SK-N-SH (cell line): Measurements from ENCODE around the gene CNTN2. TPM values are rescaled to one million over a fixed set of nuclear protein-coding genes. Genes with fewer than 3 reads are reported as not detected.

Experiments
- CTCF ChIA-PET: fragments of 300-600, 350-600 bp; formaldehyde crosslinking; extraction: SDS; loops from one replicate; lab custom pipeline; 2021; lab: Yijun Ruan, JAX
- POLR2A ChIA-PET: fragments of 350-600 bp; sonication (Branson Sonifier 250); formaldehyde crosslinking; extraction: SDS; loops from one replicate; lab custom pipeline; 2020; ENCODE audit warnings: antibody characterized with exemption, inconsistent platforms; lab: Yijun Ruan, JAX
- DNase-seq: peaks from one replicate; pipeline ENCODE4 v3.0.0; 2012
- H2AFZ ChIP-seq: fragments of 200-600 bp; sonication (generic); 2 replicates; pipeline ENCODE4 v1.8.1; 2016; ENCODE audit warnings: antibody characterized with exemption, mild to moderate bottlenecking, low read depth
- H3F3A ChIP-seq: fragments of 200-600 bp; sonication (generic); replicated peaks from 2 replicates; pipeline ENCODE3; 2016; ENCODE audit warnings: antibody characterized with exemption, mild to moderate bottlenecking; ENCODE audit not compliant: insufficient read depth
- H3K27ac ChIP-seq, 2 experiments: fragments of 200-500 bp in 1 of 2; fragments of 200-600 bp in 1 of 2; sonication (Bioruptor generic) in 1 of 2; sonication (generic), shearing (Covaris generic) in 1 of 2; 2 replicates each; pipeline versions ENCODE4 v1.5.1 to v1.6.1; 2014 to 2016; ENCODE audit warnings: low read depth in 2 of 2, inconsistent platforms in 1 of 2, low read length in 1 of 2, mild to moderate bottlenecking in 1 of 2, mixed read lengths in 1 of 2
- H3K27me3 ChIP-seq: fragments of 200-600 bp; sonication (generic), shearing (Covaris generic); 2 replicates; pipeline ENCODE4 v1.6.1; 2016; ENCODE audit warnings: mixed run types; ENCODE audit not compliant: insufficient read depth
- H3K36me3 ChIP-seq, 2 experiments: fragments of 200-500 bp in 1 of 2; fragments of 200-600 bp in 1 of 2; sonication (Bioruptor generic) in 1 of 2; sonication (generic) in 1 of 2; replicated peaks in 1 of 2; 2 replicates each; pipeline versions ENCODE3 to v1.5.1; 2014 to 2016; ENCODE audit warnings: low read length in 1 of 2, mild to moderate bottlenecking in 1 of 2; ENCODE audit not compliant: insufficient read depth in 2 of 2, control insufficient read depth in 1 of 2
- H3K4me1 ChIP-seq, 2 experiments: fragments of 200-500 bp in 1 of 2; fragments of 200-600 bp in 1 of 2; sonication (Bioruptor generic) in 1 of 2; sonication (generic), shearing (Covaris generic) in 1 of 2; 2 replicates each; pipeline versions ENCODE4 v1.5.1 to v1.6.1; 2014 to 2016; ENCODE audit warnings: low read depth in 1 of 2, low read length in 1 of 2, mixed run types in 1 of 2; ENCODE audit not compliant: insufficient read depth in 2 of 2, control insufficient read depth in 1 of 2
- H3K4me2 ChIP-seq: fragments of 200-600 bp; sonication (generic), shearing (Covaris generic); 2 replicates; pipeline ENCODE4 v1.6.1; 2017; ENCODE audit warnings: mixed run types
- H3K4me3 ChIP-seq, 2 experiments: fragments of 200-500 bp in 1 of 2; fragments of 200-600 bp in 1 of 2; sonication (Bioruptor generic) in 1 of 2; sonication (generic), shearing (Covaris generic) in 1 of 2; 2 replicates each; pipeline versions ENCODE4 v1.5.1 to v1.8.1; 2014 to 2016; ENCODE audit warnings: low read depth in 2 of 2, inconsistent platforms in 1 of 2, low read length in 1 of 2, mild to moderate bottlenecking in 1 of 2, mixed read lengths in 1 of 2, moderate library complexity in 1 of 2
- H3K79me2 ChIP-seq: fragments of 200-600 bp; sonication (generic); 2 replicates; pipeline ENCODE4 v1.8.1; 2017; ENCODE audit warnings: mild to moderate bottlenecking; ENCODE audit not compliant: insufficient read depth
- H3K9ac ChIP-seq: fragments of 200-600 bp; sonication (generic); 2 replicates; pipeline ENCODE4 v1.6.1; 2017; ENCODE audit warnings: mixed run types
- H3K9me2 ChIP-seq: fragments of 200-600 bp; sonication (generic); 2 replicates; pipeline ENCODE4 v1.6.1; 2017; ENCODE audit warnings: mixed run types
- H3K9me3 ChIP-seq: fragments of 200-600 bp; sonication (generic); 2 replicates; pipeline ENCODE4 v1.6.1; 2017; ENCODE audit warnings: mixed run types, mild to moderate bottlenecking, moderate library complexity
- H4K20me1 ChIP-seq: fragments of 200-600 bp; sonication (generic); 2 replicates; pipeline ENCODE4 v1.6.1; 2017; ENCODE audit warnings: mild to moderate bottlenecking, mixed run types; ENCODE audit not compliant: insufficient read depth
- CTCF ChIP-seq: fragments of 200-600 bp; sonication (generic); IDR thresholded peaks from 2 replicates; pipeline ENCODE4 v1.6.1; 2017; ENCODE audit warnings: antibody characterized with exemption, mild to moderate bottlenecking, moderate library complexity
- ELF1 ChIP-seq: IDR thresholded peaks from 2 replicates; pipeline ENCODE4 v1.4.0; 2012
- EP300 ChIP-seq, 2 experiments: IDR thresholded peaks; 2 replicates each; pipeline versions ENCODE4 v1.4.0 to v1.6.1; 2012; ENCODE audit warnings: borderline replicate concordance in 1 of 2, low read depth in 1 of 2, low read length in 1 of 2
- EZH2phosphoT487 ChIP-seq: fragments of 200-600 bp; sonication (generic); IDR thresholded peaks from 2 replicates; pipeline ENCODE4 v1.6.1; 2017; ENCODE audit warnings: low read depth, mixed run types, mild to moderate bottlenecking, antibody characterized with exemption, moderate library complexity, borderline replicate concordance
- FOSL2 ChIP-seq: IDR thresholded peaks from 2 replicates; pipeline ENCODE4 v1.4.0; 2012; ENCODE audit warnings: low read depth, mild to moderate bottlenecking, moderate library complexity, borderline replicate concordance
- FOXJ3 ChIP-seq: sonication (generic); formaldehyde crosslinking; IDR thresholded peaks from 2 replicates; pipeline ENCODE4 v1.5.1; 2020; ENCODE audit warnings: mild to moderate bottlenecking, missing genetic modification reagents
- GATA2 ChIP-seq: sonication (generic); formaldehyde crosslinking; IDR thresholded peaks from 2 replicates; pipeline ENCODE4 v1.5.0; 2020; ENCODE audit warnings: mild to moderate bottlenecking, missing genetic modification reagents
- MXI1 ChIP-seq: IDR thresholded peaks from 2 replicates; pipeline ENCODE4 v1.6.1; 2012; ENCODE audit warnings: mild to moderate bottlenecking, low read depth, low read length, improper control_type of control experiment
- NRF1 ChIP-seq: IDR thresholded peaks from 2 replicates; pipeline ENCODE4 v1.6.1; 2012; ENCODE audit warnings: low read depth, mild to moderate bottlenecking, low read length
- POLR2AphosphoS5 ChIP-seq: IDR thresholded peaks from 2 replicates; pipeline ENCODE4 v1.6.1; 2012; ENCODE audit warnings: low read depth, low read length
- REST ChIP-seq: IDR thresholded peaks from 2 replicates; pipeline ENCODE4 v1.6.1; 2012; ENCODE audit warnings: mild to moderate bottlenecking, low read depth, low read length, moderate library complexity
- RXRA ChIP-seq: IDR thresholded peaks from 2 replicates; pipeline ENCODE4 v1.4.0; 2012; ENCODE audit warnings: low read depth, mild to moderate bottlenecking, borderline replicate concordance
- SMC3 ChIP-seq: IDR thresholded peaks from 2 replicates; pipeline ENCODE4 v1.6.1; 2012; ENCODE audit warnings: low read depth, low read length, improper control_type of control experiment
- TCF12 ChIP-seq: IDR thresholded peaks from 2 replicates; pipeline ENCODE4 v1.4.0; 2012
- TEAD4 ChIP-seq: IDR thresholded peaks from 2 replicates; pipeline ENCODE4 v1.4.0; 2012; ENCODE audit warnings: mild to moderate bottlenecking, borderline replicate concordance; ENCODE audit not compliant: insufficient read depth
- YY1 ChIP-seq: IDR thresholded peaks from 2 replicates; pipeline ENCODE4 v1.4.0; 2012; ENCODE audit warnings: low read depth, mild to moderate bottlenecking
- WGBS: methylation state at CpG from one replicate; pipeline ENCODE4 v1.1.6; 2017; ENCODE audit warnings: low lambda C conversion rate; 5-methylcytosine and 5-hydroxymethylcytosine counted together
- polyA plus RNA-seq, 3 experiments: library from polyadenylated mRNA; depleted of rRNA; stranded (reverse); fragments of >200 nt; gene quantifications; 2 replicates each; pipeline ENCODE4 v1.2.3, GENCODE V29; 2012

Gene CNTN2
- polyA plus RNA-seq, 1 of the 3 experiments (the other 2 are of a cell fraction) = 0.02 TPM

- CTCF ChIA-PET = interaction anchor here (1.5 to 18.8 kb wide), 4 partner anchors 8 to 247 kb away, joined by 3 to 756 read pairs (median 40); no protein-coding TSS in a partner anchor
- 28% methylated on average over 5 of the region's 7 CpGs for WGBS
These were observed 11.0 kb downstream of the CNTN2 start for GRCh38 chr1:205054013-205054412.

GRCh38 chr1:205056188-205056611, 13.2 kb downstream of the CNTN2 start:
- ChIA-PET CTCF (interaction anchor here (0.9 to 18.8 kb wide), 6 partner anchors 10 to 490 kb away, joined by 3 to 756 read pairs (median 6); no protein-coding TSS in a partner anchor), POLR2A (no interaction called here)
- H3K27ac ChIP-seq = no peak overlapping the region
- no peak for TF ChIP-seq CTCF
- no peak for TF ChIP-seq NRF1
- TF ChIP-seq MXI1 = no peak
- no peak for TF ChIP-seq EZH2phosphoT487
- TF ChIP-seq YY1 = no peak
- no peak for TF ChIP-seq FOXJ3
- no peak for TF ChIP-seq SMC3
- no peak for TF ChIP-seq TCF12
- no peak for TF ChIP-seq POLR2AphosphoS5
- TF ChIP-seq GATA2 (CRISPR knock-in tag) = no peak
- TF ChIP-seq ELF1 = no peak
- no peak for TF ChIP-seq RXRA
- TF ChIP-seq TEAD4 = no peak
- no peaks in the 10 kb centered on the region for H3K9me2 ChIP-seq
- no peak overlapping the region for H3K4me2 ChIP-seq
- H3K9me3 ChIP-seq = no peaks in the 10 kb centered on the region
- H4K20me1 ChIP-seq = no peaks in the 10 kb centered on the region
- no peaks in the 10 kb centered on the region for H3K36me3 ChIP-seq
- no peak overlapping the region for H2AFZ ChIP-seq
- H3K27me3 ChIP-seq = peaks cover 4% of the 10 kb centered on the region
- H3K4me3 ChIP-seq = no peak overlapping the region
- H3F3A ChIP-seq = no peaks in the 10 kb centered on the region
- no peaks in the 10 kb centered on the region for H3K4me1 ChIP-seq
- no peak for DNase-seq
- whole genome bisulfite sequencing = 72% methylated on average over 6 of the region's 13 CpGs
- H3K9ac ChIP-seq = no peak overlapping the region
- no peaks in the 10 kb centered on the region for H3K79me2 ChIP-seq

More at GRCh38 chr1:205054013-205054412, 11.0 kb downstream of the CNTN2 start:
- H3K27ac ChIP-seq = no peak overlapping the region
- no peaks in the 10 kb centered on the region for H3F3A ChIP-seq
- no peak overlapping the region for H3K4me2 ChIP-seq
- TF ChIP-seq EP300 (IDR thresholded peaks at IDR 0.05; ENCODE audit: borderline replicate concordance in 1 of 2, low read depth in 1 of 2, low read length in 1 of 2) (no peak), RXRA (no peak), REST (peak; percentile 63; the same call in 1 of the 2 replicates), FOSL2 (no peak)
- H3K9me2 ChIP-seq = no peaks in the 10 kb centered on the region
- no peak for DNase-seq
- no peak overlapping the region for H3K9ac ChIP-seq
- H4K20me1 ChIP-seq = no peaks in the 10 kb centered on the region
- H3K79me2 ChIP-seq = no peaks in the 10 kb centered on the region
- no peaks in the 10 kb centered on the region; a peak in 1 of 4 replicates for H3K4me1 ChIP-seq
- H3K27me3 ChIP-seq = peaks cover 7% of the 10 kb centered on the region
- H2AFZ ChIP-seq = no peak overlapping the region
- no peak overlapping the region for H3K4me3 ChIP-seq
- POLR2A ChIA-PET = no interaction called here
- no peaks in the 10 kb centered on the region for H3K36me3 ChIP-seq
- H3K9me3 ChIP-seq = no peaks in the 10 kb centered on the region
